T-helper 2 cell treated with Interferon-gamma antibody and Interleukin-4, amounts not matched to agents 5 μg/mL and 100 μg/mL, for 36 hours (primary cell): ENCODE results near the gene KLHL40.

ENCODE experiments used
- DNase-seq: peaks from one replicate; pipeline ENCODE4 v3.0.0; 2021; ENCODE audit warnings: low spot score
- H3K27ac Mint-ChIP-seq: one replicate; pipeline ENCODE4 v1.8.0; 2021; ENCODE audit warnings: mild to moderate bottlenecking, mixed read lengths
- H3K27me3 Mint-ChIP-seq: one replicate; pipeline ENCODE4 v1.8.0; 2021; ENCODE audit warnings: low read depth, mixed read lengths
- H3K36me3 Mint-ChIP-seq: one replicate; pipeline ENCODE4 v1.8.0; 2021; ENCODE audit warnings: low read depth, mixed read lengths
- H3K4me1 Mint-ChIP-seq: one replicate; pipeline ENCODE4 v1.8.0; 2021; ENCODE audit warnings: low read depth, mixed read lengths
- H3K4me3 Mint-ChIP-seq: one replicate; pipeline ENCODE4 v1.8.0; 2022; ENCODE audit warnings: mild to moderate bottlenecking, moderate library complexity, mixed read lengths
- H3K9me3 Mint-ChIP-seq: one replicate; pipeline ENCODE4 v1.8.0; 2021; ENCODE audit warnings: mixed read lengths

Gene KLHL40

GRCh38 chr3:42705058-42705767 lies 19.9 kb downstream of the KLHL40 start:
- DNase-seq: no peak
- Mint-ChIP-seq H3K9me3 (no peaks in the 10 kb centered on the region), H3K4me1 (no peaks in the 10 kb centered on the region), H3K36me3 (no peaks in the 10 kb centered on the region), H3K4me3 (no peak overlapping the region), H3K27me3 (no peaks in the 10 kb centered on the region), H3K27ac (no peak overlapping the region)

GRCh38 chr3:42705962-42706585 lies 20.7 kb downstream of the KLHL40 start:
- H3K9me3 Mint-ChIP-seq: no peaks in the 10 kb centered on the region
- H3K4me3 Mint-ChIP-seq: no peak overlapping the region
- no peaks in the 10 kb centered on the region for H3K36me3 Mint-ChIP-seq
- no peak for DNase-seq
- no peaks in the 10 kb centered on the region for H3K4me1 Mint-ChIP-seq
- no peaks in the 10 kb centered on the region for H3K27me3 Mint-ChIP-seq
- no peak overlapping the region for H3K27ac Mint-ChIP-seq

- H3K36me3 Mint-ChIP-seq: no peaks in the 10 kb centered on the region
- no peak for DNase-seq
- H3K27ac Mint-ChIP-seq: no peak overlapping the region
- no peaks in the 10 kb centered on the region for H3K27me3 Mint-ChIP-seq
- H3K4me1 Mint-ChIP-seq: no peaks in the 10 kb centered on the region
- H3K9me3 Mint-ChIP-seq: no peaks in the 10 kb centered on the region
- H3K4me3 Mint-ChIP-seq: no peak overlapping the region
Measured at GRCh38 chr3:42706721-42707619, 21.6 kb downstream of the KLHL40 start.

GRCh38 chr3:42707620-42708355 lies 22.5 kb downstream of the KLHL40 start:
- Mint-ChIP-seq H3K9me3 (no peaks in the 10 kb centered on the region), H3K27ac (no peak overlapping the region), H3K4me3 (no peak overlapping the region), H3K36me3 (no peaks in the 10 kb centered on the region), H3K27me3 (no peaks in the 10 kb centered on the region), H3K4me1 (no peaks in the 10 kb centered on the region)
- DNase-seq: no peak

GRCh38 chr3:42708611-42709151 lies 23.3 kb downstream of the KLHL40 start:
- Mint-ChIP-seq H3K27me3 (no peaks in the 10 kb centered on the region), H3K9me3 (no peaks in the 10 kb centered on the region), H3K4me3 (no peak overlapping the region), H3K4me1 (no peaks in the 10 kb centered on the region), H3K36me3 (no peaks in the 10 kb centered on the region), H3K27ac (no peak overlapping the region)
- no peak for DNase-seq

GRCh38 chr3:42709621-42710020 lies 24.3 kb downstream of the KLHL40 start:
- Mint-ChIP-seq H3K4me1 (no peaks in the 10 kb centered on the region), H3K36me3 (no peaks in the 10 kb centered on the region), H3K4me3 (no peak overlapping the region), H3K27ac (no peak overlapping the region), H3K27me3 (peaks cover 3% of the 10 kb centered on the region), H3K9me3 (no peaks in the 10 kb centered on the region)
- DNase-seq: no peak

GRCh38 chr3:42710323-42711021 lies 25.1 kb downstream of the KLHL40 start:
- Mint-ChIP-seq H3K27ac (no peak overlapping the region), H3K27me3 (peaks cover 3% of the 10 kb centered on the region), H3K9me3 (no peaks in the 10 kb centered on the region), H3K4me3 (no peak overlapping the region), H3K4me1 (no peaks in the 10 kb centered on the region), H3K36me3 (no peaks in the 10 kb centered on the region)
- DNase-seq: no peak

GRCh38 chr3:42711491-42712343 lies 26.4 kb downstream of the KLHL40 start:
- Mint-ChIP-seq H3K27ac (no peak overlapping the region), H3K36me3 (no peaks in the 10 kb centered on the region), H3K4me1 (no peaks in the 10 kb centered on the region), H3K9me3 (no peaks in the 10 kb centered on the region), H3K4me3 (no peak overlapping the region), H3K27me3 (peaks cover 3% of the 10 kb centered on the region)
- no peak for DNase-seq

- no peaks in the 10 kb centered on the region for H3K36me3 Mint-ChIP-seq
- no peak overlapping the region for H3K4me3 Mint-ChIP-seq
- DNase-seq: no peak
- H3K4me1 Mint-ChIP-seq: no peaks in the 10 kb centered on the region
- no peak overlapping the region for H3K27ac Mint-ChIP-seq
- H3K9me3 Mint-ChIP-seq: no peaks in the 10 kb centered on the region
- H3K27me3 Mint-ChIP-seq: peaks cover 3% of the 10 kb centered on the region
Measured at GRCh38 chr3:42712344-42712648, 27.0 kb downstream of the KLHL40 start.

GRCh38 chr3:42712688-42713372 lies 27.5 kb downstream of the KLHL40 start:
- Mint-ChIP-seq H3K27me3 (peaks cover 3% of the 10 kb centered on the region), H3K4me1 (no peaks in the 10 kb centered on the region), H3K4me3 (no peak overlapping the region), H3K27ac (no peak overlapping the region), H3K9me3 (no peaks in the 10 kb centered on the region), H3K36me3 (no peaks in the 10 kb centered on the region)
- DNase-seq: no peak

- Mint-ChIP-seq H3K4me1 (no peaks in the 10 kb centered on the region), H3K9me3 (no peaks in the 10 kb centered on the region), H3K36me3 (no peaks in the 10 kb centered on the region), H3K4me3 (no peak overlapping the region), H3K27ac (no peak overlapping the region), H3K27me3 (peaks cover 3% of the 10 kb centered on the region)
- no peak for DNase-seq
Measured at GRCh38 chr3:42713747-42714146, 28.4 kb downstream of the KLHL40 start.

- H3K36me3 Mint-ChIP-seq: no peaks in the 10 kb centered on the region
- no peak for DNase-seq
- no peaks in the 10 kb centered on the region for H3K4me1 Mint-ChIP-seq
- no peak overlapping the region for H3K4me3 Mint-ChIP-seq
- H3K9me3 Mint-ChIP-seq: no peaks in the 10 kb centered on the region
- peaks cover 3% of the 10 kb centered on the region for H3K27me3 Mint-ChIP-seq
- H3K27ac Mint-ChIP-seq: no peak overlapping the region
Measured at GRCh38 chr3:42714171-42714852, 29.0 kb downstream of the KLHL40 start.
